KMS-11 (cell line): ENCODE data around the gene NNMT.

Source experiments
- H2AFZ ChIP-seq: fragments of 200-600 bp; sonication (generic); 2 replicates; pipeline ENCODE4 v1.6.1; 2016; ENCODE audit warnings: antibody characterized with exemption, mixed run types, low read depth
- H3K27ac ChIP-seq: fragments of 200-600 bp; sonication (generic); 2 replicates; pipeline ENCODE4 v1.6.1; 2016; ENCODE audit warnings: mild to moderate bottlenecking, mixed run types
- H3K27me3 ChIP-seq: fragments of 200-600 bp; sonication (generic); 2 replicates; pipeline ENCODE4 v1.6.1; 2017; ENCODE audit warnings: mild to moderate bottlenecking, low read depth, mixed run types, moderate library complexity; ENCODE audit not compliant: insufficient read depth
- H3K36me3 ChIP-seq: fragments of 200-600 bp; sonication (generic); 2 replicates; pipeline ENCODE4 v1.6.1; 2017; ENCODE audit warnings: mild to moderate bottlenecking, mixed run types; ENCODE audit not compliant: insufficient read depth
- H3K4me1 ChIP-seq: fragments of 200-600 bp; sonication (generic); 2 replicates; pipeline ENCODE4 v1.6.1; 2016; ENCODE audit warnings: mild to moderate bottlenecking, low read depth, mixed run types; ENCODE audit not compliant: poor library complexity, severe bottlenecking
- H3K4me2 ChIP-seq: fragments of 200-600 bp; sonication (generic); 2 replicates; pipeline ENCODE4 v1.7.0; 2016; ENCODE audit warnings: mild to moderate bottlenecking, mixed run types
- H3K4me3 ChIP-seq: fragments of 200-600 bp; sonication (generic); IDR thresholded peaks from 2 replicates; pipeline ENCODE4 v1.6.1; 2017; ENCODE audit warnings: low read depth, low read length, mixed read lengths; ENCODE audit not compliant: insufficient read depth
- H3K79me2 ChIP-seq: fragments of 200-600 bp; sonication (generic); 2 replicates; pipeline ENCODE4 v1.6.1; 2016; ENCODE audit warnings: low read depth, mixed run types; ENCODE audit not compliant: insufficient read depth
- H3K9ac ChIP-seq: fragments of 200-600 bp; sonication (generic); 2 replicates; pipeline ENCODE4 v1.6.1; 2016; ENCODE audit warnings: mild to moderate bottlenecking, mixed run types
- H4K20me1 ChIP-seq: fragments of 200-600 bp; sonication (generic); 2 replicates; pipeline ENCODE4 v1.6.1; 2016; ENCODE audit warnings: mild to moderate bottlenecking, mixed run types; ENCODE audit not compliant: insufficient read depth
- CTCF ChIP-seq: fragments of 200-600 bp; sonication (generic); conservative IDR thresholded peaks from 2 replicates; pipeline ENCODE4 v1.6.1; 2017; ENCODE audit warnings: low read depth, mild to moderate bottlenecking, antibody characterized with exemption, low read length, moderate library complexity, mixed read lengths

The NNMT gene

GRCh38 chr11:114282488-114282887 is 13.7 kb upstream of the NNMT start:
- no peak overlapping the region for H3K4me3 ChIP-seq
- H3K27ac ChIP-seq = no peak overlapping the region
- H3K4me1 ChIP-seq = no peaks in the 10 kb centered on the region
- no peaks in the 10 kb centered on the region for H4K20me1 ChIP-seq
- no peaks in the 10 kb centered on the region for H3K36me3 ChIP-seq
- H2AFZ ChIP-seq = no peak overlapping the region
- no peak overlapping the region for H3K4me2 ChIP-seq
- no peaks in the 10 kb centered on the region for H3K27me3 ChIP-seq
- H3K9ac ChIP-seq = no peak overlapping the region
- TF ChIP-seq CTCF = no peak
- no peaks in the 10 kb centered on the region for H3K79me2 ChIP-seq

DNA sequence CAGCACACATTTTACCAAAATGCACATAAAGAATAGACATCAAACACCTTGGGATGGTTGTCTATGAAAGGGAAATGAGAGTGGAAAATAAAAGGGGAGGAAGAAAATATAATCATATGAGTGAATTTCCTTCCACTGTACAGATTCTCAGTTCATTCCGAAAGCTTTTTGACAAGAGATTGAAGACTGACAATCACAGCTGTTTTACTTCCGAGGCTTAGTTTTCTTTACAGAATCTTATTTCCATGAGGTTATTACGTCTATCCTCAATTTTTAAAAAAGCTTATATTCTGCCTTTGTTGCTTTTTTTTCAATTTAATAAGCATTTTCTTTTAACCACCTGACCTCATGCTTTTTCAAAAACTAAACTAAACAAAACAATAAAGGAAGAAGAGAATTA is 12.8 kb upstream of the NNMT start:
- Histone ChIP-seq H3K27ac (no peak overlapping the region), H3K4me2 (no peak overlapping the region)
- TF ChIP-seq CTCF = no peak

DNA sequence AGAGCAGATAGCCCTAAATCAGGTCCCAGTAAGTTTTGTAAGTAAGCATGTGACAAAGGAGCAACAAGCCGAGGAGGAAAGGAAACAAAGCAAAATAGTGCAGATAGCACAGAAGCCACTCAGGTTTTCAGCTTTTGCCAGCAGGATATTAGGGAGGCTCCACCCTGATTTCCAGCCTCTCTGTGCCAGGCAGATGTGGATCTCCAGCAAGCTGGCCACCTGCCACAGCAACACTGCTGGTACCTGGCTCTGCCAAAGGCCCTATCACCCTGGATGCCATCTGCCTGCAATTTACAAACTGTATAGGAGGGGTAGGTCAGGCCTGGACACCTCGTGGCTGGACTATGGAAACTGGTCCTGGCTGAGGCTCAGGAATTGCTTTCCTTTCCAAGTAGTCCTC is 12.2 kb upstream of the NNMT start:
- no peak overlapping the region for H3K9ac ChIP-seq
- H2AFZ ChIP-seq = no peak overlapping the region

More for the DNA sequence above, 12.8 kb upstream of the NNMT start:
- H3K9ac ChIP-seq = no peak overlapping the region
- no peaks in the 10 kb centered on the region for H3K79me2 ChIP-seq
- no peak overlapping the region for H3K4me3 ChIP-seq
- H4K20me1 ChIP-seq = no peaks in the 10 kb centered on the region
- H3K4me1 ChIP-seq = no peaks in the 10 kb centered on the region
- H3K36me3 ChIP-seq = no peaks in the 10 kb centered on the region
- H2AFZ ChIP-seq = no peak overlapping the region
- H3K27me3 ChIP-seq = no peaks in the 10 kb centered on the region

DNA sequence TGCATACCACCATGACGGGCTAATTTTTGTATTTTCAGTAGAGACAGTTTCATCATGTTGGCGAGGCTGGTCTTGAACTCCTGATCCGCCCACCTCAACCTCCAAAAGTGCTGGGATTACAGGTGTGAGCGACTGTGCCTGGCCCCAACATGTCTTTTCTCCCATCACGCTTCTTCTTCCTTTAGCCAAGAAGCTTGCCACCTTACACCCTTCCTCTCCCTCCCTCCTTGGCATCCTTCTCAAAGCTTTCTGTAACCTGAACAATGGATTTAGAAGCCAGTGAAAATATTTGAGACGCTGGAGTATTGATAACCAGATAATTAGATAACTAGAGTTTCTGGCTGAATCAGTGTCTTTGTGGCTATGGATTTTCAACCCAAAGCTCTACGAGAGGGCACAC is 11.3 kb upstream of the NNMT start:
- H3K27me3 ChIP-seq = no peaks in the 10 kb centered on the region
- H3K9ac ChIP-seq = no peak overlapping the region
- H4K20me1 ChIP-seq = no peaks in the 10 kb centered on the region
- no peak overlapping the region for H3K4me3 ChIP-seq
- H3K79me2 ChIP-seq = no peaks in the 10 kb centered on the region
- no peak overlapping the region for H2AFZ ChIP-seq
- no peak overlapping the region for H3K27ac ChIP-seq
- H3K4me1 ChIP-seq = no peaks in the 10 kb centered on the region
- H3K36me3 ChIP-seq = no peaks in the 10 kb centered on the region
- TF ChIP-seq CTCF = no peak
- no peak overlapping the region for H3K4me2 ChIP-seq

More for the DNA sequence above, 12.2 kb upstream of the NNMT start:
- no peak overlapping the region for H3K4me2 ChIP-seq
- no peak overlapping the region for H3K27ac ChIP-seq
- no peak for TF ChIP-seq CTCF
- H3K27me3 ChIP-seq = no peaks in the 10 kb centered on the region
- no peaks in the 10 kb centered on the region for H3K4me1 ChIP-seq
- no peaks in the 10 kb centered on the region for H4K20me1 ChIP-seq
- no peak overlapping the region for H3K4me3 ChIP-seq
- no peaks in the 10 kb centered on the region for H3K79me2 ChIP-seq
- H3K36me3 ChIP-seq = no peaks in the 10 kb centered on the region
